Kidney (tissue), 14 donors: ENCODE results near the gene TTC23. TPM values are rescaled to one million over a fixed set of nuclear protein-coding genes. Genes with fewer than 3 reads are reported as not detected.
"Not testable (repeated sequence)": the region's sequence is repeated elsewhere in the genome, so short reads cannot be mapped to it uniquely, and the experiment has no call there.

Experiments
- DNase-seq, 5 donors: peaks; one replicate each; pipeline ENCODE4 v3.0.0-alpha.2; 2013 to 2020
- FAIRE-seq: peaks from 2 replicates; lab custom pipeline; 2012; peaks lifted over from hg19 to GRCh38; lab: Jason Lieb, UNC
- H3K27ac ChIP-seq, 2 donors: one replicate each; pipeline ENCODE4 v1.7.0; 2013; ENCODE audit warnings: low read depth in 2 of 2, low read length in 2 of 2, inconsistent platforms in 1 of 2
- H3K27me3 ChIP-seq: one replicate; pipeline ENCODE4 v1.7.1; 2013; ENCODE audit warnings: low read length, inconsistent platforms; ENCODE audit not compliant: control insufficient read depth, insufficient read depth
- H3K36me3 ChIP-seq, 3 donors: one replicate each; pipeline versions ENCODE4 v1.7.0 to v1.7.1; 2013; ENCODE audit warnings: low read length in 3 of 3, control low read depth in 1 of 3, inconsistent platforms in 1 of 3; ENCODE audit not compliant: insufficient read depth in 3 of 3, control insufficient read depth in 2 of 3
- H3K4me1 ChIP-seq, 3 donors: one replicate each; pipeline versions ENCODE4 v1.7.0 to v1.7.1; 2013; ENCODE audit warnings: low read length in 3 of 3, inconsistent platforms in 1 of 3, low read depth in 1 of 3; ENCODE audit not compliant: control insufficient read depth in 2 of 3, insufficient read depth in 2 of 3
- H3K4me3 ChIP-seq, 3 donors: one replicate each; pipeline versions ENCODE4 v1.7.0 to v1.8.1; 2013; ENCODE audit warnings: low read length in 3 of 3, control low read depth in 1 of 3, inconsistent platforms in 1 of 3
- H3K9ac ChIP-seq, 3 donors: one replicate each; pipeline versions ENCODE4 v1.7.0 to v1.7.1; 2013; ENCODE audit warnings: low read length in 3 of 3, control low read depth in 1 of 3, inconsistent platforms in 1 of 3
- H3K9me3 ChIP-seq, 3 donors: one replicate each; pipeline versions ENCODE4 v1.7.0 to v1.7.1; 2013; ENCODE audit warnings: low read length in 3 of 3, control low read depth in 1 of 3, inconsistent platforms in 1 of 3; ENCODE audit not compliant: control insufficient read depth in 2 of 3, insufficient read depth in 1 of 3
- intact Hi-C: fragments of 100-400 bp; cut with DNase I; formaldehyde crosslinking; loops from one replicate; pipeline ENCODE4 v1.11.1; 2022
- polyA plus RNA-seq: library from polyadenylated mRNA; stranded (reverse); fragments of 350-450 nt; fragmentation: Illumina TruSeq; extraction: RNeasy Lipid Tissue Mini Kit (QIAGEN cat#74804); gene quantifications from one replicate; pipeline ENCODE4 v1.2.3, GENCODE V29; 2014; ENCODE audit warnings: low read depth, low replicate concordance; ENCODE audit not compliant: insufficient read depth
- total RNA-seq: library from RNA; stranded (reverse); fragmentation: NEBNext Ultra II Directional; extraction: Animal tissue kit (Norgen Biotek cat#: 25700); gene quantifications from one replicate; pipeline ENCODE4 v1.2.1, GENCODE V29; 2021
- TF ChIP-seq, protein P1 (sequence below): IDR thresholded peaks from 3 replicates; pipeline ENCODE4 v1.5.1; 2012; ENCODE audit warnings: mild to moderate bottlenecking, moderate library complexity, borderline replicate concordance; ENCODE audit not compliant: insufficient read depth; ENCODE audit errors: extremely low read depth
- donor health status: control.
- donor health status: control.
- donor health status: control.
- donor health status: control.
- donor health status: control.
- donor health status: DM: yes; HTN: yes; CAD: no.
- donor health status: Normal renal cell carcinoma (clear cell type).

The TTC23 gene
- total and polyA plus RNA-seq, 2 donors from 2014 or later, result 11.2 to 23.6 TPM

DNA sequence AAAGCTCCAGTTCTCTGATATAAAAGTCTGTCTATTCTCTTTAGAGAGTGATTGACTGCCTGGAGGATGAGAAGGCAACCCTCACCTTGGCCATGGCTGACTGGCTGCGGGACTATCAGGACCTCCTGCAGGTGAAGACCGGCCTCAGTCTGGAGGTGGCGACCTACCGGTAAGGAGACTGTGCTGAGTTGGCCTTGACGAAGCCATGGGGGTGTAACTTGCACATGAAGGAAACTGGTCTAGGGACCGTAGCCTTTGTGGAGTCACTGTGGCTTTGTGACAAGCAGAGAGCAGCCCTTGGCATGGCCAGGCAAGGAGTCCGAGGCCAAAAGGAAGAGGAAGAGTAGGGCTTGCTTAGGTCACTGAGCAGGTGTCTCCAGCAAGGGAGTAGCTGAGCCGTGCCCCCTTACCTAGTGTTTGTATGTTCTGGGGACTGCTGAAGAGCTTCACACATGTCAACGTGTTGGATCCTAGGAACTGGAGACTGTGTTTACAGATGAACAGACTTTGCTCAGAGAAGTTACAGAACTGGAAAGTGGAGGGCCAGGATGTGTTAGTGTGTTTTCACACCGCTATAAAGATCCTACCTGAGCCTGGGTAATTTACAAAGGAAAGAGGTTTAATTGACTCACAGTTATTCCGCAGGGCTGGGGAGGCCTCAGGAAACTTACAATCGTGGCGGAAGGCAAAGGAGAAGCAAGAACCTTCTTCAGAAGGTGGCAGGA is 135.7 kb downstream of the TTC23 start:
- TF ChIP-seq, protein P1, sequence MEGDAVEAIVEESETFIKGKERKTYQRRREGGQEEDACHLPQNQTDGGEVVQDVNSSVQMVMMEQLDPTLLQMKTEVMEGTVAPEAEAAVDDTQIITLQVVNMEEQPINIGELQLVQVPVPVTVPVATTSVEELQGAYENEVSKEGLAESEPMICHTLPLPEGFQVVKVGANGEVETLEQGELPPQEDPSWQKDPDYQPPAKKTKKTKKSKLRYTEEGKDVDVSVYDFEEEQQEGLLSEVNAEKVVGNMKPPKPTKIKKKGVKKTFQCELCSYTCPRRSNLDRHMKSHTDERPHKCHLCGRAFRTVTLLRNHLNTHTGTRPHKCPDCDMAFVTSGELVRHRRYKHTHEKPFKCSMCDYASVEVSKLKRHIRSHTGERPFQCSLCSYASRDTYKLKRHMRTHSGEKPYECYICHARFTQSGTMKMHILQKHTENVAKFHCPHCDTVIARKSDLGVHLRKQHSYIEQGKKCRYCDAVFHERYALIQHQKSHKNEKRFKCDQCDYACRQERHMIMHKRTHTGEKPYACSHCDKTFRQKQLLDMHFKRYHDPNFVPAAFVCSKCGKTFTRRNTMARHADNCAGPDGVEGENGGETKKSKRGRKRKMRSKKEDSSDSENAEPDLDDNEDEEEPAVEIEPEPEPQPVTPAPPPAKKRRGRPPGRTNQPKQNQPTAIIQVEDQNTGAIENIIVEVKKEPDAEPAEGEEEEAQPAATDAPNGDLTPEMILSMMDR, result no peak
- DNase-seq, result peak in 1 of 5 donors; percentile 48
- Histone ChIP-seq H3K4me1 (no peaks in the 10 kb centered on the region), H3K9me3 (no peaks in the 10 kb centered on the region), H3K4me3 (no peak overlapping the region), H3K27ac (no peak overlapping the region), H3K36me3 (no peaks in the 10 kb centered on the region), H3K27me3 (no peaks in the 10 kb centered on the region), H3K9ac (no peak overlapping the region)
- intact Hi-C loops, result no loop called here
- no peak for FAIRE-seq

DNA sequence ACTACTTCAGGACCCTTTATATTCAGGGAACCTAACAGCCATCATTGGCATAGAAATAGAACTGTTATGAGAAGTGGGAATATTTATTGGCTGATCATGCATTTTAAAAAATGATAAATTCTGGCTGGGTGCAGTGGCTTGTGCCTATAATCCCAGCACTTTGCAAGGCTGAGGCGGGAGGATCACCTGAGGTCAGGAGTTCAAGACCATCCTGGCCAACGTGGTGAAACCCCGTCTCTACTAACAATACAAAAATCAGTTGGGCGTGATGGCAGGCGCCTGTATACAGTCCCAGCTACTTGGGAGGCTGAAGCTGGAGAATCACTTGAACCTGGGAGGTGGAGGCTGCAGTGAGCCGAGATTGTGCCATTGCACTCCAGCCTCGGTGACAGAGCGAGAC is 137.7 kb downstream of the TTC23 start:
- H3K27me3 ChIP-seq, H3K4me1 ChIP-seq, FAIRE-seq, H3K36me3 ChIP-seq, intact Hi-C loops, H3K9ac ChIP-seq, H3K9me3 ChIP-seq, H3K27ac ChIP-seq, H3K4me3 ChIP-seq: not testable (repeated sequence)
- peak in 1 of 5 donors; percentile 23 for DNase-seq

DNA sequence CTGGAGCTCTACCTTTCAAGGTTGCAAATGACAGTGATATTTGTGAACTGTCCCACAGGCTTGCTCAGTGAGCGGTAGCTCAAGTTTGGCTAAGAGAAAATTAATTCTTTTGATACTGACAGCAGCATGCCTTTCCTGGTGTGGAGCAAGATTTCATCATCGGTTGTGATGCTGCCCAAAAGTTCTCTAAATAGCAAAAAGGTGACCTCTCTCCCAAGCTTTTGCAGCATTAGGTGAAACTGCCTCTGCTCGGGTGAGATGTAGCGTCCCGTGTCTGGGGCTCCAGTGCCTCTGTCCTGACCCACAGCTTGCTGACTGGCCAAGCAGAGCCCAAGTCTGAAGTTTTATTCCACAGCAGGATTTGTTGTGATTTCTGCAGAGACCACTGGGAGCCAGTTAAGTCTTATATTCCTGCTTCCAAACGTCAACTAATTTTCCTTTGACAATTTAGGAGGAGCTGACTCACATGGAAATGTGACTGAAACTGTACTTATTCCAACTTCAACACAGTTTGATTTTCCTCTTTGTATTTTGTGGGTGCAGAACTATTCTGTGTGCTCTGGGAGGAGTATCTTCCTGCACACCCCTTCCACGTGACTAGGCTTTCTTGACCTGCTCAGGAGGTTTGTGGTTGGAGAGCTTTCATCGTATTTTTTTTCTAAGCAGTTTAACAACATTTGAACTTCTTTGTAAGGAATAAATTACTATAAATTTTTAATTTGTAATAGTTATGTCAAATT is 138.6 kb downstream of the TTC23 start:
- intact Hi-C loops, result no loop called here

DNA sequence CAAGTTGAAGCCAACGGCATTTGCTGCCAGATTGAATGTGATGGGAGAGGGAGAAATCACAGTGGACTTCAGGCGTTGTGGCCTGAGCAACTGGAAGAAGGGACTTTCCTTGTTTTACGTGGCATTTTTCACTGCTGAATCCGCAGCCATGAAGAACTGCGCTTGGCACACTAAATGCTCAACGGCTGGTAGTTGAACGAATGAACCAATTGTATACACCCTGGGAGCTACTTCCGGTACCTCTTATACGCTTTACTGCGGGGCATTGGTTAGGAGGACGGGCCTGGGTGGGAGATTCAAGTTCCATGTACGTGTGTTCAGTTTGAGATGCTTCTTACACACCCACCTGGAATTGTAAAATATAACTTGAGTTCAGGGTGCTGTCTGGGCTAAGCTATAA is 139.3 kb downstream of the TTC23 start:
- FAIRE-seq (no peak), DNase-seq (no peak)
- H3K4me3 ChIP-seq, result no peak overlapping the region
- H3K27ac ChIP-seq, result no peak overlapping the region
- no peaks in the 10 kb centered on the region for H3K9me3 ChIP-seq
- intact Hi-C loops, result no loop called here
- TF ChIP-seq, protein P1, result no peak
- H3K9ac ChIP-seq, result no peak overlapping the region
- peaks cover 0 to 4% (median 0%) of the 10 kb centered on the region in 3 donors for H3K4me1 ChIP-seq
- peaks cover 5% of the 10 kb centered on the region for H3K27me3 ChIP-seq
- no peaks in the 10 kb centered on the region for H3K36me3 ChIP-seq

More for the DNA sequence above, 138.6 kb downstream of the TTC23 start:
- Histone ChIP-seq H3K4me3 (no peak overlapping the region), H3K36me3 (no peaks in the 10 kb centered on the region), H3K4me1 (peaks cover 0 to 4% (median 0%) of the 10 kb centered on the region in 3 donors), H3K27me3 (peaks cover 5% of the 10 kb centered on the region), H3K9ac (no peak overlapping the region), H3K27ac (no peak overlapping the region), H3K9me3 (no peaks in the 10 kb centered on the region)
- FAIRE-seq (no peak), DNase-seq (peak in 1 of 5 donors; percentile 21)
- TF ChIP-seq, protein P1, result no peak
